Stimulated activated CD4-positive, alpha-beta T cell treated with anti-CD3 and anti-CD28 coated beads, Interleukin-12 subunit alpha, Interleukin-12 subunit beta, amount 100 ng/mL, for 24 hours (primary cell): ENCODE results near the gene CPT1A.

Experiments used
- DNase-seq, 2 experiments: peaks; one replicate each; pipeline ENCODE4 v3.0.0-alpha.2; 2020; ENCODE audit warnings: low read depth in 2 of 2

The CPT1A gene

GRCh38 chr11:68831124-68831523, 10.6 kb downstream of the CPT1A start:
- DNase-seq = no peak

- no peak for DNase-seq
Measured at GRCh38 chr11:68829581-68829980, 12.1 kb downstream of the CPT1A start.

GRCh38 chr11:68828957-68829356, 12.8 kb downstream of the CPT1A start:
- DNase-seq = no peak

- DNase-seq = no peak
Measured at GRCh38 chr11:68828155-68828931, 13.4 kb downstream of the CPT1A start.

- no peak for DNase-seq
Measured at GRCh38 chr11:68827733-68828132, 14.0 kb downstream of the CPT1A start.

- no peak for DNase-seq
Measured at GRCh38 chr11:68826726-68827125, 15.0 kb downstream of the CPT1A start.

GRCh38 chr11:68825571-68825970, 16.1 kb downstream of the CPT1A start:
- DNase-seq = no peak

- DNase-seq = no peak
Measured at GRCh38 chr11:68822546-68822945, 19.2 kb downstream of the CPT1A start.

- DNase-seq = no peak
Measured at GRCh38 chr11:68821670-68822069, 20.0 kb downstream of the CPT1A start.

GRCh38 chr11:68819362-68819761, 22.4 kb downstream of the CPT1A start:
- DNase-seq = no peak

- no peak for DNase-seq
Measured at GRCh38 chr11:68818181-68818580, 23.5 kb downstream of the CPT1A start.

GRCh38 chr11:68817554-68817953, 24.2 kb downstream of the CPT1A start:
- no peak for DNase-seq

- DNase-seq = no peak
Measured at GRCh38 chr11:68816917-68817419, 24.7 kb downstream of the CPT1A start.

GRCh38 chr11:68816251-68816776, 25.4 kb downstream of the CPT1A start:
- no peak for DNase-seq

GRCh38 chr11:68813773-68814172, 27.9 kb downstream of the CPT1A start:
- no peak for DNase-seq

- no peak for DNase-seq
Measured at GRCh38 chr11:68812526-68812925, 29.2 kb downstream of the CPT1A start.

GRCh38 chr11:68810164-68810563, 31.6 kb downstream of the CPT1A start:
- DNase-seq = no peak

- DNase-seq = no peak
Measured at GRCh38 chr11:68809506-68809905, 32.2 kb downstream of the CPT1A start.

GRCh38 chr11:68808787-68809186, 32.9 kb downstream of the CPT1A start:
- no peak for DNase-seq

- DNase-seq = no peak
Measured at GRCh38 chr11:68806931-68807844, 34.5 kb downstream of the CPT1A start.

GRCh38 chr11:68804786-68805185, 36.9 kb downstream of the CPT1A start:
- DNase-seq = no peak

GRCh38 chr11:68803766-68804165, 38.0 kb downstream of the CPT1A start:
- DNase-seq = no peak
